GM20000 (cell line): Measurements from ENCODE around the gene GAREM1.

ENCODE experiments used
- DNase-seq: peaks from one replicate; pipeline ENCODE4 v3.0.0; 2012; ENCODE audit warnings: low spot score
- CTCF ChIP-seq: IDR thresholded peaks from 2 replicates; pipeline ENCODE4 v1.5.1; 2012; ENCODE audit warnings: mild to moderate bottlenecking, control low read depth; ENCODE audit errors: extremely low read depth, missing control alignments

Gene GAREM1

GRCh38 chr18:32339045-32339444 lies 131.6 kb downstream of the GAREM1 start:
- DNase-seq = no peak
- no peak for TF ChIP-seq CTCF

GRCh38 chr18:32337821-32338220 lies 132.9 kb downstream of the GAREM1 start:
- no peak for DNase-seq
- TF ChIP-seq CTCF = no peak

GRCh38 chr18:32337347-32337746 lies 133.3 kb downstream of the GAREM1 start:
- DNase-seq = no peak
- TF ChIP-seq CTCF = no peak

GRCh38 chr18:32335228-32335627 lies 135.5 kb downstream of the GAREM1 start:
- DNase-seq = no peak
- no peak for TF ChIP-seq CTCF

GRCh38 chr18:32333781-32334180 lies 136.9 kb downstream of the GAREM1 start:
- TF ChIP-seq CTCF = no peak
- no peak for DNase-seq

- no peak for DNase-seq
- no peak for TF ChIP-seq CTCF
Measured at GRCh38 chr18:32332708-32333107, 138.0 kb downstream of the GAREM1 start.

- DNase-seq = no peak
- no peak for TF ChIP-seq CTCF
Measured at GRCh38 chr18:32328974-32329373, 141.7 kb downstream of the GAREM1 start.
